MM.1S (cell line): ENCODE data around the gene GPS1.

Experiments used
- DNase-seq: peaks from one replicate; pipeline ENCODE4 v3.0.0-alpha.2; 2015
- H2AFZ ChIP-seq: fragments of 300-600 bp; sonication (generic); 2 replicates; pipeline ENCODE4 v1.6.0; 2016; ENCODE audit warnings: antibody characterized with exemption, low read length
- H3F3A ChIP-seq: fragments of 300-600 bp; sonication (generic); 2 replicates; pipeline ENCODE4 v1.6.1; 2016; ENCODE audit warnings: mild to moderate bottlenecking, antibody characterized with exemption, low read length, moderate library complexity, mixed read lengths; ENCODE audit not compliant: insufficient read depth
- H3K27ac ChIP-seq: fragments of 300-600 bp; sonication (generic); 2 replicates; pipeline ENCODE4 v1.5.1; 2016; ENCODE audit warnings: mild to moderate bottlenecking, low read length
- H3K27me3 ChIP-seq: fragments of 300-600 bp; sonication (generic); replicated peaks from 2 replicates; pipeline ENCODE4 v1.6.0; 2016; ENCODE audit warnings: low read length; ENCODE audit not compliant: insufficient read depth
- H3K36me3 ChIP-seq: fragments of 300-600 bp; sonication (generic); replicated peaks from 2 replicates; pipeline ENCODE4 v1.6.1; 2016; ENCODE audit warnings: mild to moderate bottlenecking, low read length, mixed read lengths; ENCODE audit not compliant: insufficient read depth
- H3K4me1 ChIP-seq: fragments of 300-600 bp; sonication (generic); 2 replicates; pipeline ENCODE4 v1.6.1; 2016; ENCODE audit warnings: low read length, mixed read lengths
- H3K4me2 ChIP-seq: fragments of 300-600 bp; sonication (generic); 2 replicates; pipeline ENCODE4 v1.6.0; 2016; ENCODE audit warnings: low read depth, low read length
- H3K4me3 ChIP-seq: fragments of 300-600 bp; sonication (generic); 2 replicates; pipeline ENCODE4 v1.5.1; 2016; ENCODE audit warnings: low read length, mixed read lengths
- H3K79me2 ChIP-seq: fragments of 300-600 bp; sonication (generic); 2 replicates; pipeline ENCODE4 v1.6.1; 2016; ENCODE audit warnings: mixed run types, low read length, mixed read lengths
- H3K9ac ChIP-seq: fragments of 300-600 bp; sonication (generic); 2 replicates; pipeline ENCODE4 v1.6.1; 2016; ENCODE audit warnings: low read length, mixed read lengths
- H3K9me2 ChIP-seq: fragments of 300-600 bp; sonication (generic); replicated peaks from 2 replicates; pipeline ENCODE4 v1.6.1; 2016; ENCODE audit warnings: mild to moderate bottlenecking, low read length, mixed read lengths; ENCODE audit not compliant: insufficient read depth
- H3K9me3 ChIP-seq: fragments of 300-600 bp; sonication (generic); replicated peaks from 2 replicates; pipeline ENCODE4 v1.6.1; 2016; ENCODE audit warnings: mild to moderate bottlenecking, low read length, mixed read lengths; ENCODE audit not compliant: insufficient read depth
- H4K20me1 ChIP-seq: fragments of 300-600 bp; sonication (generic); 2 replicates; pipeline ENCODE4 v1.6.1; 2016; ENCODE audit warnings: mild to moderate bottlenecking, low read length, moderate library complexity, mixed read lengths; ENCODE audit not compliant: insufficient read depth
- CTCF ChIP-seq: fragments of 300-600 bp; sonication (generic); IDR thresholded peaks from 2 replicates; pipeline ENCODE4 v1.5.1; 2016; ENCODE audit warnings: antibody characterized with exemption, low read length, mixed read lengths
- EZH2 ChIP-seq: fragments of 300-600 bp; sonication (generic); optimal IDR thresholded peaks from 2 replicates; pipeline ENCODE3; 2017; ENCODE audit warnings: low read depth, mild to moderate bottlenecking, antibody characterized with exemption, low read length, mixed read lengths
- EZH2phosphoT487 ChIP-seq: fragments of 300-600 bp; sonication (generic); IDR thresholded peaks from 2 replicates; pipeline ENCODE4 v1.6.1; 2018; ENCODE audit warnings: antibody characterized with exemption, low read length

The GPS1 gene

GRCh38 chr17:82049521-82049971 lies 2.2 kb upstream of the GPS1 start:
- DNase-seq = no peak
- Histone ChIP-seq H3K4me1 (peaks cover 7% of the 10 kb centered on the region; the same call in 1 of the 2 replicates), H3K9me2 (no peaks in the 10 kb centered on the region), H3K9me3 (no peaks in the 10 kb centered on the region), H4K20me1 (no peaks in the 10 kb centered on the region), H3F3A (no peaks in the 10 kb centered on the region), H3K79me2 (peaks cover 24% of the 10 kb centered on the region), H2AFZ (no peak overlapping the region), H3K9ac (no peak overlapping the region), H3K4me3 (no peak overlapping the region), H3K27ac (no peak overlapping the region), H3K27me3 (no peaks in the 10 kb centered on the region), H3K4me2 (no peak overlapping the region), H3K36me3 (no peaks in the 10 kb centered on the region; the same call in 1 of the 2 replicates)
- TF ChIP-seq EZH2 (no peak), EZH2phosphoT487 (no peak), CTCF (no peak)

DNA sequence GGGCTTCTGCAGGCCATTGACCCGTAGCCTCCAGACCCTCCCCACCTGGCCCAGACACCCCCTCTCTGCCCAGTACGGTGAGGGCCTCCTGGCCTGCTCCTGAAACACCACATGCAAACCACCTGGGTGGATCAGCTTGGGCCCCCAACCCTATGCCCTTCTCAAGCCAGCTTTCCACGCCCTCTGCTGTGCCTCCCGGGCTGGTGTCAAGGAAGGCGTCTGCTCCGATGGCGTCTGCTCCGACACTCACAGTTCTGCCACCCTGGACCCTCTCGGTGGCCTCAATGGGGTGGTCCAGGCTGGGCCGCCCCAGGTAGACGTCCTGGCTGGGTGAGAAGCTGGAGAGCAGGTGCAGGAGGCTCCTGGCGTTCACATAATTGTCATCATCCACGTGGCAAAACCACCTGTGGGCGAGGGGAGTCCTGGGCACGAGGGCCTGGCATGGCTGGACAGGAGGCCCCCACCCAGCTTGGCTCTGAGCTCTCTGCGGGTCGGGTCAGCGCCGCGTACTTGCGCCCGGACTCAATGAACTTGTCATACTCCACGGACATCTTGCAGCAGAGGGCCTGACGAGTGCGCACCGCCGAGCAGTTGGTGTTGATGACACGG lies 1.4 kb upstream of the GPS1 start:
- DNase-seq = no peak
- H3K9ac ChIP-seq = no peak overlapping the region
- H4K20me1 ChIP-seq = no peaks in the 10 kb centered on the region
- H3K79me2 ChIP-seq = peaks cover 24% of the 10 kb centered on the region
- no peaks in the 10 kb centered on the region; the same call in 1 of the 2 replicates for H3K36me3 ChIP-seq
- no peaks in the 10 kb centered on the region for H3K9me2 ChIP-seq
- H3K4me1 ChIP-seq = peaks cover 7% of the 10 kb centered on the region; the same call in 1 of the 2 replicates
- no peaks in the 10 kb centered on the region for H3K27me3 ChIP-seq
- H3K4me3 ChIP-seq = no peak overlapping the region; the same call in 1 of the 2 replicates
- no peak overlapping the region for H2AFZ ChIP-seq
- no peak for TF ChIP-seq CTCF
- TF ChIP-seq EZH2phosphoT487 = no peak
- no peak for TF ChIP-seq EZH2
- H3K27ac ChIP-seq = no peak overlapping the region
- H3K4me2 ChIP-seq = peak overlapping the region; percentile 94
- no peaks in the 10 kb centered on the region for H3F3A ChIP-seq
- no peaks in the 10 kb centered on the region for H3K9me3 ChIP-seq

- peak overlapping the region; percentile 51 for H2AFZ ChIP-seq
- H3K4me2 ChIP-seq = peak overlapping the region; percentile 94
- no peaks in the 10 kb centered on the region for H3K27me3 ChIP-seq
- no peaks in the 10 kb centered on the region for H3K9me3 ChIP-seq
- TF ChIP-seq CTCF = no peak
- no peak for TF ChIP-seq EZH2phosphoT487
- TF ChIP-seq EZH2 = no peak
- peak overlapping the region; percentile 64 for H3K4me3 ChIP-seq
- DNase-seq = no peak
- no peaks in the 10 kb centered on the region; the same call in 1 of the 2 replicates for H3K36me3 ChIP-seq
- H3K9ac ChIP-seq = peak overlapping the region; percentile 37; the same call in 1 of the 2 replicates
- H3K9me2 ChIP-seq = no peaks in the 10 kb centered on the region
- no peaks in the 10 kb centered on the region for H3F3A ChIP-seq
- H3K79me2 ChIP-seq = peaks cover 24% of the 10 kb centered on the region
- no peaks in the 10 kb centered on the region for H4K20me1 ChIP-seq
- H3K27ac ChIP-seq = no peak overlapping the region
- H3K4me1 ChIP-seq = peaks cover 7% of the 10 kb centered on the region; the same call in 1 of the 2 replicates
Measured at GRCh38 chr17:82050761-82051641, 697 bp upstream of the GPS1 start.
